H1 (cell line): Measurements from ENCODE around the gene SEMA3C. TPM values are rescaled to one million over a fixed set of nuclear protein-coding genes. Genes with fewer than 3 reads are reported as not detected.

ENCODE experiments used
- CTCF ChIA-PET: fragments of 300-600 bp; sonication (Branson Sonifier 250); formaldehyde crosslinking; loops from one replicate; lab custom pipeline; 2021; ENCODE audit not compliant: partially characterized antibody; lab: Charles Lee
- POLR2A ChIA-PET: fragments of 300-600 bp; sonication (Branson Sonifier 250); formaldehyde crosslinking; loops from one replicate; lab custom pipeline; 2021; ENCODE audit warnings: inconsistent platforms; ENCODE audit not compliant: partially characterized antibody; lab: Charles Lee
- DNase-seq, 2 experiments: peaks; one replicate each; pipeline versions ENCODE4 v3.0.0 to v3.0.0-alpha.2; 2010 to 2022; ENCODE audit warnings: low spot score in 2 of 2, low read depth in 1 of 2, mixed read lengths in 1 of 2
- FAIRE-seq: peaks from 2 replicates; lab custom pipeline; 2011; peaks lifted over from hg19 to GRCh38; lab: Jason Lieb, UNC
- H2AFZ ChIP-seq: 2 replicates; pipeline ENCODE4 v1.8.1; 2012; ENCODE audit warnings: low read length, inconsistent platforms
- H2AK5ac ChIP-seq: 2 replicates; pipeline ENCODE4 v1.6.1; 2013; ENCODE audit warnings: low read depth, low read length
- H2BK120ac ChIP-seq: replicated peaks from 2 replicates; pipeline ENCODE3; 2013; ENCODE audit warnings: low read depth, low read length, inconsistent platforms
- H2BK12ac ChIP-seq: 2 replicates; pipeline ENCODE4 v1.6.1; 2013; ENCODE audit warnings: low read depth, low read length
- H2BK15ac ChIP-seq: 2 replicates; pipeline ENCODE4 v1.6.1; 2013; ENCODE audit warnings: low read length
- H2BK20ac ChIP-seq: 2 replicates; pipeline ENCODE4 v1.6.1; 2013; ENCODE audit warnings: low read length
- H2BK5ac ChIP-seq: 2 replicates; pipeline ENCODE4 v1.6.1; 2013; ENCODE audit warnings: low read depth, low read length
- H3K14ac ChIP-seq: 2 replicates; pipeline ENCODE4 v1.6.1; 2013; ENCODE audit warnings: inconsistent platforms; ENCODE audit not compliant: insufficient read length
- H3K18ac ChIP-seq: 2 replicates; pipeline ENCODE4 v1.6.1; 2013; ENCODE audit warnings: low read length; ENCODE audit errors: extremely low read depth
- H3K23ac ChIP-seq: 2 replicates; pipeline ENCODE4 v1.6.1; 2013; ENCODE audit warnings: inconsistent platforms; ENCODE audit not compliant: insufficient read length
- H3K23me2 ChIP-seq: 2 replicates; pipeline ENCODE4 v1.6.1; 2013; ENCODE audit warnings: low read depth, low read length
- H3K27ac ChIP-seq: 2 replicates; pipeline ENCODE4 v1.6.1; 2011; ENCODE audit warnings: low read depth, low read length, inconsistent platforms
- H3K27me3 ChIP-seq, 4 experiments: replicated peaks in 1 of 4; 1 replicate in 1 of 4; 2 replicates in 3 of 4; pipeline versions ENCODE4 v1.6.1 to v1.8.1; 2011 to 2013; ENCODE audit warnings: low read length in 3 of 4, mild to moderate bottlenecking in 3 of 4, inconsistent platforms in 2 of 4, mixed read lengths in 2 of 4, moderate library complexity in 1 of 4; ENCODE audit not compliant: control insufficient read depth in 3 of 4, insufficient read depth in 3 of 4; ENCODE audit errors: extremely low read depth in 1 of 4
- H3K36me3 ChIP-seq, 4 experiments: 2 replicates each; pipeline versions ENCODE4 v1.6.1 to v1.8.1; 2011 to 2013; ENCODE audit warnings: mild to moderate bottlenecking in 4 of 4, low read length in 3 of 4, moderate library complexity in 2 of 4, control low read depth in 1 of 4, inconsistent platforms in 1 of 4; ENCODE audit not compliant: insufficient read depth in 4 of 4, control insufficient read depth in 2 of 4
- H3K4ac ChIP-seq: replicated peaks from 2 replicates; pipeline ENCODE3; 2013; ENCODE audit warnings: low read length, low read depth, mixed read lengths, inconsistent platforms; ENCODE audit not compliant: insufficient read length
- H3K4me1 ChIP-seq, 4 experiments: replicated peaks in 1 of 4; 1 replicate in 1 of 4; 2 replicates in 3 of 4; pipeline versions ENCODE4 v1.6.1 to v1.8.1; 2011 to 2013; ENCODE audit warnings: low read length in 3 of 4, inconsistent platforms in 2 of 4, mixed read lengths in 1 of 4; ENCODE audit not compliant: insufficient read depth in 4 of 4, control insufficient read depth in 3 of 4
- H3K4me2 ChIP-seq, 2 experiments: 2 replicates each; pipeline versions ENCODE4 v1.6.1 to v1.8.1; 2011 to 2013; ENCODE audit warnings: low read depth in 2 of 2, low read length in 2 of 2, control low read depth in 1 of 2, inconsistent platforms in 1 of 2, mild to moderate bottlenecking in 1 of 2; ENCODE audit not compliant: insufficient read depth in 1 of 2
- H3K4me3 ChIP-seq, 4 experiments: fragments of 200-600, 300-600 bp in 1 of 4; sonication (generic), shearing (Covaris generic), sonication (Bioruptor Twin) in 1 of 4; 2 replicates each; pipeline versions ENCODE4 v1.5.1 to v1.8.1; 2011 to 2016; ENCODE audit warnings: low read length in 4 of 4, low read depth in 3 of 4, control low read depth in 2 of 4, inconsistent platforms in 2 of 4, mild to moderate bottlenecking in 2 of 4, mixed read lengths in 1 of 4, moderate library complexity in 1 of 4; ENCODE audit not compliant: insufficient read depth in 2 of 4; ENCODE audit errors: extremely low read depth in 1 of 4
- H3K56ac ChIP-seq: replicated peaks from 2 replicates; pipeline ENCODE3; 2013; ENCODE audit warnings: low read depth, mild to moderate bottlenecking, mixed read lengths, low read length, inconsistent platforms; ENCODE audit not compliant: insufficient read length
- H3K79me1 ChIP-seq: 2 replicates; pipeline ENCODE4 v1.6.1; 2013; ENCODE audit warnings: low read depth, low read length, control low read depth
- H3K79me2 ChIP-seq, 2 experiments: 2 replicates each; pipeline versions ENCODE4 v1.6.1 to v1.8.1; 2012 to 2013; ENCODE audit warnings: low read length in 2 of 2, mild to moderate bottlenecking in 2 of 2, inconsistent platforms in 1 of 2; ENCODE audit not compliant: insufficient read depth in 2 of 2, control insufficient read depth in 1 of 2
- H3K9ac ChIP-seq, 4 experiments: replicated peaks in 1 of 4; 1 replicate in 1 of 4; 2 replicates in 3 of 4; pipeline versions ENCODE4 v1.6.1 to v1.8.1; 2011 to 2013; ENCODE audit warnings: low read depth in 3 of 4, low read length in 3 of 4, control low read depth in 2 of 4, mild to moderate bottlenecking in 2 of 4, moderate library complexity in 2 of 4, inconsistent platforms in 1 of 4; ENCODE audit errors: extremely low read depth in 1 of 4
- H3K9me3 ChIP-seq, 2 experiments: 2 replicates each; pipeline versions ENCODE4 v1.6.1 to v1.8.1; 2012 to 2013; ENCODE audit warnings: mild to moderate bottlenecking in 2 of 2, moderate library complexity in 2 of 2, control low read depth in 1 of 2, inconsistent platforms in 1 of 2, low read depth in 1 of 2, low read length in 1 of 2, mixed read lengths in 1 of 2; ENCODE audit not compliant: insufficient read depth in 2 of 2
- H4K20me1 ChIP-seq, 2 experiments: replicated peaks in 1 of 2; 2 replicates each; pipeline versions ENCODE3 to v1.8.1; 2011 to 2013; ENCODE audit warnings: inconsistent platforms in 2 of 2, low read length in 2 of 2, mild to moderate bottlenecking in 1 of 2; ENCODE audit not compliant: insufficient read depth in 2 of 2, control insufficient read depth in 1 of 2
- H4K5ac ChIP-seq: 2 replicates; pipeline ENCODE4 v1.6.1; 2013; ENCODE audit warnings: low read length, low read depth, mixed read lengths, inconsistent platforms; ENCODE audit not compliant: insufficient read length
- H4K8ac ChIP-seq: 2 replicates; pipeline ENCODE4 v1.8.0; 2013; ENCODE audit warnings: mild to moderate bottlenecking, moderate library complexity, low read length, inconsistent platforms; ENCODE audit not compliant: insufficient read depth; ENCODE audit errors: extremely low read depth
- H4K91ac ChIP-seq: replicated peaks from 2 replicates; pipeline ENCODE3; 2013; ENCODE audit warnings: low read length, mixed read lengths, inconsistent platforms; ENCODE audit not compliant: insufficient read length
- ASH2L ChIP-seq: fragments of 200-600, 300-600 bp; sonication (generic); IDR thresholded peaks from one replicate; pipeline ENCODE4 v1.7.1; 2017; ENCODE audit warnings: low read length
- CTBP2 ChIP-seq: IDR thresholded peaks from 2 replicates; pipeline ENCODE4 v1.7.0; 2011; ENCODE audit warnings: borderline replicate concordance, mild to moderate bottlenecking, moderate library complexity, mixed read lengths, low read length; ENCODE audit not compliant: insufficient read depth, insufficient read length
- EP300 ChIP-seq, 2 experiments: IDR thresholded peaks; 1 replicate in 1 of 2; 2 replicates in 1 of 2; pipeline ENCODE4 v1.6.1; 2011 to 2012; ENCODE audit warnings: low read depth in 2 of 2, low read length in 2 of 2, mild to moderate bottlenecking in 2 of 2, borderline replicate concordance in 1 of 2, inconsistent platforms in 1 of 2, moderate library complexity in 1 of 2
- JUND ChIP-seq: IDR thresholded peaks from 2 replicates; pipeline ENCODE4 v1.6.1; 2011; ENCODE audit warnings: mild to moderate bottlenecking, improper control_type of control experiment, low read length
- KDM4A ChIP-seq: IDR thresholded peaks from one replicate; pipeline ENCODE4 v1.7.1; 2012; ENCODE audit warnings: low read depth, mild to moderate bottlenecking, moderate library complexity, low read length, inconsistent platforms; ENCODE audit not compliant: severe bottlenecking
- POLR2A ChIP-seq, 2 experiments: IDR thresholded peaks; 1 replicate in 1 of 2; 2 replicates in 1 of 2; pipeline ENCODE4 v1.6.1; 2011; ENCODE audit warnings: low read depth in 2 of 2, low read length in 2 of 2, mild to moderate bottlenecking in 2 of 2; ENCODE audit errors: control extremely low read depth in 1 of 2
- SIRT6 ChIP-seq: IDR thresholded peaks from one replicate; pipeline ENCODE4 v1.7.1; 2012; ENCODE audit warnings: low read length, inconsistent platforms
- WGBS, 2 experiments: shearing (Covaris generic) in 1 of 2; methylation state at CpG; one replicate each; pipeline versions ENCODE4 v1.1.6 to v1.1.7; 2013 to 2015; ENCODE audit warnings: low lambda C conversion rate in 2 of 2, mixed read lengths in 2 of 2, inconsistent platforms in 1 of 2, low coverage in 1 of 2, missing lambda C conversion rate in 1 of 2; ENCODE audit not compliant: insufficient replicate concordance in 2 of 2, insufficient coverage in 1 of 2, insufficient read length in 1 of 2; ENCODE audit errors: extremely low coverage in 1 of 2, missing lambda C conversion rate in 1 of 2; 5-methylcytosine and 5-hydroxymethylcytosine counted together
- polyA plus RNA-seq, 7 experiments: library from polyadenylated mRNA; depleted of rRNA in 3 of 7; stranded (reverse) in 5 of 7; unstranded in 2 of 7; fragments of >200 nt in 5 of 7; fragments of 200-250 nt in 2 of 7; gene quantifications; 1 replicate in 5 of 7; 2 replicates in 1 of 7; 4 replicates in 1 of 7; pipeline versions ENCODE4 v1.2.1 to v1.2.3, GENCODE V29; 2011 to 2013; ENCODE audit warnings: missing spikeins in 2 of 7, mixed read lengths in 2 of 7
- total RNA-seq: library from RNA; stranded (reverse); fragmentation: NEBNext Ultra II Directional; extraction: Animal tissue kit (Norgen Biotek cat#: 25700); gene quantifications from 2 replicates; pipeline ENCODE4 v1.2.1, GENCODE V29; 2021

SEMA3C gene
- total and polyA plus RNA-seq, 2 of the 8 experiments (the other 6 are each of a cell fraction or from before 2014, with no cell fraction given), result 0.15 to 1.4 TPM

- H2BK120ac ChIP-seq, result no peak overlapping the region
- H3K4me3 ChIP-seq, result no peak overlapping the region
- 93% methylated on average over 2 of the region's 2 CpGs; no CpG with 5 or more reads in 1 of the 2 experiments for WGBS, 2 experiments
- no peak overlapping the region for H3K4me2 ChIP-seq
- no peak overlapping the region for H3K9ac ChIP-seq
- H3K27me3 ChIP-seq, result no peaks in the 10 kb centered on the region
- no peak overlapping the region for H2BK12ac ChIP-seq
- H3K4ac ChIP-seq, result no peak overlapping the region
- no peaks in the 10 kb centered on the region for H3K79me1 ChIP-seq
- FAIRE-seq (no peak), DNase-seq (no peak)
- ChIA-PET POLR2A (no interaction called here), CTCF (no interaction called here)
- no peaks in the 10 kb centered on the region for H4K20me1 ChIP-seq
- no peaks in the 10 kb centered on the region for H3K4me1 ChIP-seq
- H3K14ac ChIP-seq, result no peak overlapping the region
- H4K8ac ChIP-seq, result no peak overlapping the region
- no peak overlapping the region for H3K27ac ChIP-seq
- no peaks in the 10 kb centered on the region for H3K79me2 ChIP-seq
- H2BK20ac ChIP-seq, result no peak overlapping the region
- no peak overlapping the region for H2BK5ac ChIP-seq
- H3K56ac ChIP-seq, result no peak overlapping the region
- H2AK5ac ChIP-seq, result no peak overlapping the region
- no peaks in the 10 kb centered on the region for H3K36me3 ChIP-seq
- no peaks in the 10 kb centered on the region for H3K9me3 ChIP-seq
- H3K18ac ChIP-seq, result no peak overlapping the region
- H2AFZ ChIP-seq, result no peak overlapping the region
- no peak overlapping the region for H4K5ac ChIP-seq
- no peak overlapping the region for H4K91ac ChIP-seq
- no peak overlapping the region for H3K23ac ChIP-seq
- H2BK15ac ChIP-seq, result no peak overlapping the region
- H3K23me2 ChIP-seq, result no peaks in the 10 kb centered on the region
- no peak for TF ChIP-seq SIRT6
- TF ChIP-seq KDM4A, result no peak
- no peak for TF ChIP-seq POLR2A (IDR thresholded peaks at IDR 0.05; ENCODE audit: control extremely low read depth in 1 of 2, low read depth in 2 of 2, low read length in 2 of 2)
- TF ChIP-seq CTBP2, result no peak
- no peak for TF ChIP-seq ASH2L
- no peak for TF ChIP-seq JUND
- TF ChIP-seq EP300 (IDR thresholded peaks at IDR 0.05; ENCODE audit: borderline replicate concordance in 1 of 2, low read depth in 2 of 2, low read length in 2 of 2), result no peak
Measured at GRCh38 chr7:80968606-80969005, 49.8 kb upstream of the SEMA3C start.
